GM21423 (cell line): ENCODE measurements around the gene C12orf42.

Experiments
- ATAC-seq: cut with Tn5 transposase; IDR thresholded peaks from one replicate; pipeline ENCODE4 v1.9.1; 2021; ENCODE audit warnings: mild to moderate bottlenecking, moderate library complexity; ENCODE audit not compliant: unreplicated experiment

C12orf42 gene

DNA sequence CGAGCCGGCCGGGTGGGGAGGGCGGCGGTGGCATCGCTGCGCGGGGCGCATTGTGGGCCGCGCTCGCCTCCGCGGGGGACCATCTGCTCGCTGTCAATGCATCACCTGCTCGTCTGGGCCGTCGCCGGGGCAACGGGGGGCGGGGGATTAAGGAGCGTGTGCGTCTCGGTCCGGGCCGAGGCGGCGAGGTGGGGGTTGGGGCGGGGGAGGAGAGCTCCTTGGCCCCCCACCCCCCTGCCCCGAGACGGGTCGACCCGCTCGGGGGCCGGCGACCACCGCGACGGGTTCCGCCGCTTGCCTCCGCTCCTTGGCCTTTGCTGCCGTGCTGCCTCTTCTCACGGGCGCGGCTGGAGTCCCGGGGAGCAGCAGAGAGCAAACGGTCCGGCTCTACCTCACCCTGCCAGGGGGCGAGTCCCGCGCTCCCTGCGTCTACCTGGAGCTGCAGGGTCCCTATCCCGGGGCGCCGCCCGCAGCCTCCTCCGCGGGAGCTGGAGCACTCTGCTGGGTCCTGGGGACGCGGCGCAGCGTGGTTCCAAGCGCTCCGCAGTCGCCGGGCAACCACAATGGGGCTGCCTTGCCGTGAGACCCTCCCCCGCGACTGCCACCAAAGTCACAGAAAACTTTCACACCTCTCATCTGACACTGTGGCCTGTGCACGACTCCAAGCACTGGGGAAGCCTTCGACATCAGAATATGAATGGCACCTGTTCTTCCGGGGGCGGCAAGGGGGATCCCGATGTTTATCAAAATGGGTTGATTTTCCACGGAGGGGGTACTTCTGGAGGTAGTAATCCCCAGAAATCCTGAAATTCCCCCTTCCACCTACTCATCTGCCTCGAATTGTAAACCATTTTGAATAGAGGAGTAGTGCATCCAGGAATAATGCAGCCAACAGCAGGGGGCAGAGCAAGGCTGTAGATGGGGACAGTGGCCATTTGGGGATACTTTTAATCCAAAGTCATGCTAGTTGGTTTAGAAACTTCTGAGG is at the start of gene C12orf42:
Gene C12orf42 (minus strand): TSS at position 500 of the 988 bp plus-strand sequence. CDS start 17,542 bp downstream, outside the sequence.
- ATAC-seq = peak; percentile 76

DNA sequence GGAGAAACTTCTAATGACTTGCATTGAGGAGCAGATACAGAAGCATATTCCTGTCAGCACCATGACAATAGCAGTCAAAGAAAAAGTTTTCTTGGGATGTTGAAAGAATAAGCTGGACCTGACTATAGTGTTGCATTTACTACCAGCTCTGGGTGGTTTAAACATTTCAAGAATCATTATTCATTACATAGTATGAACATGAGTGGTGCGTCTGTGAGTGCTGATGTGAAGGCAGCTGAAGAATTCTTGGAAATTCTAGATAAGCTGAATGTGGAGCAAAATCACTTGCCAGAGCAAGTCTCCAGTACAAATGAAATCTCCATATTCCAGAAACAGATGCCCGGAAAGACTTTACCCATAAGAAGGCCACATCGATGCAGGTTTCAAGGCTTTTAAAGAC is 46.3 kb upstream of the C12orf42 start:
- no peak for ATAC-seq

DNA sequence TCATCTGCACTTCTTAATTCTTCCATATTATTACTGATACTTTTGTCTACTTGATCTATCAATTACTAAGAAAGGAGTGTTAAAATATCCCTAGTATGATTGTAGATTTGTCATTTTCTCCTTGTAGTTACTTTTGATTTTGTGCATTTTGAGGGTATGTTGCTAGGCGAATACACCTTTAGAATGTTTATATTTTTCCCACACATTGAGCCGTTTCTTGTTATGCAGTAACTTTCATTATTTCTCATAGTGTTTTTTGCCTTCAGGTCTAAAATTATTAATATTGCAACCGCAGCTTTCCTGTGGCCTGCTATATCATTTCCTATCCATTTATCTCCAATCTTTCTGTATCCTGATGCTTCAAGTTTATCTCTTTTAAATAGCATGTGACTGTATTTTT is 44.6 kb upstream of the C12orf42 start:
- no peak for ATAC-seq

- ATAC-seq = no peak
Measured at GRCh38 chr12:103538397-103538796, 42.6 kb upstream of the C12orf42 start.

DNA sequence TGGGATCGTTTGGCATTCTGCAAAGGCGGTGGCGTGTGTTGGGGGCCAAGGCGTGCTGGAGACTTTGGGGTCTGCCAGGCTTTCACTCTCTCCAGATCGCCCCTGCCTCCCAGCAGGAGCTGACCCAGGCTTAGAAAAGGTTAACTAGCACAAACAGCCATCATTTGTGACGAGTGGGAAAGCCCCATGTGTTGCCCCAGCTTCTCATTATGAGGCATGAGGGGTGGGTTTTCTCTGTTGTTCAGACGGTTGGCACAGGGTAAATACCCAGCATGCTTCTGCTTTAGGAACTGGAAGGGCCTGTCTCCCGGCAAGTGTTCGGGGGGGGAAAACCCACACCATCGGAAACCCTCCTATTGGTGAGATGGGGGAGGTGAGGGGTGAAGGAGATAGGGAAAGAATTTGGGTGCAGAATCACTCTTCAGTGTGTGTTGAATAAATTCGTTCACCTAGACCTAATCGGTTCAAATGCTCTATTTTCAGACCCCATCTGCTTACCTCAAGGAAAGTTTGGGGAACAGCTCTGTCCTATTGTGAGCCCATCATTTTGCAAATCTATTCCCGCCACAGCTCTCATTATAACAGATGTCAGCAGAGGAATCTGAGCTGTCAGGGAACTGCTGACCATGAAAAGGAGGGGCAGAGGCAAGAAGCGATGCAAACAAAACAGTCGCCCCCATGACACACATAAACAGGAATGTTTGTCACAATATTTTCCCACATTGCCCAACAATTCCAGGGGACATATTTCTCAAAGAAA is 34.7 kb upstream of the C12orf42 start:
- no peak for ATAC-seq

GRCh38 chr12:103529306-103529705 is 33.5 kb upstream of the C12orf42 start:
- no peak for ATAC-seq

GRCh38 chr12:103524238-103524875 is 28.6 kb upstream of the C12orf42 start:
- no peak for ATAC-seq

DNA sequence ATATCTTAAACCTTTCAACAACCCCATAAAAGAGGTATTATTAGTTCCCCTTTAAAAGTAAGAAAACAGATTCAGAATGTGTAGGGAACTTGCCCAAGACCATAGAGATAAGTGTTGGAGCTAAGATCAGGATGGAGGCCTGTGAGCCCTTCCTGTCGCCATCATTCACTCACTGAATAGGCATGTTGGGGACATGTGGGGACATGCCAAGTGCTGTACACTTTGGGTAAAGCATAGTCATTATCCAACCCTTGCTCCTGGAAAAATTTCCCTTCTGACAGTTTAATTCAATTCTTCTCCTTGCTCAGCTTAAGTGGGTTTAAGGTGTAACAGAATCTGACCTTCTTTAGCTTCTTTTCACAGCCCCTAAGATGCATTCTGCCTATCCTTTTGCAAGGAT is 28.0 kb upstream of the C12orf42 start:
- no peak for ATAC-seq

- no peak for ATAC-seq
Measured at GRCh38 chr12:103520686-103521215, 25.0 kb upstream of the C12orf42 start.

- ATAC-seq = no peak
Measured at GRCh38 chr12:103519632-103520031, 23.9 kb upstream of the C12orf42 start.

DNA sequence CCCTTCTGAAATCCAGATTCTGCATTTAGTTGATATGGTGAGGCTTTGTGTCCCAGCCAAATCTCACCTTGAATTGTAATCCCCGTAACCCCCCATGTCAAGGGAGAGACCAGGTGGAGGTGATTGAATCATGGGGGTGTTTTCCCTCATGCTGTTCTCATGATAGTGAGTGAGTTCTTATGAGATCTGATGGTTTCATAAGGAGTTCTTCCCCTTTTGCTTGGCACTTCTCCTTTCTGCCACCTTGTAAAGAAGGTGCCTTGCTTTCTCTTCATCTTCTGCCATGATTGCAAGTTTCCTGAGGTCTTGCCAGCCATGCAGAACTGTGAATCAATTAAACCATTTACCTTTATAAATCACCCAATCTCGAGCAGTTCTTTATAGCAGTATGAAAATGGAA is 23.1 kb upstream of the C12orf42 start:
- no peak for ATAC-seq

DNA sequence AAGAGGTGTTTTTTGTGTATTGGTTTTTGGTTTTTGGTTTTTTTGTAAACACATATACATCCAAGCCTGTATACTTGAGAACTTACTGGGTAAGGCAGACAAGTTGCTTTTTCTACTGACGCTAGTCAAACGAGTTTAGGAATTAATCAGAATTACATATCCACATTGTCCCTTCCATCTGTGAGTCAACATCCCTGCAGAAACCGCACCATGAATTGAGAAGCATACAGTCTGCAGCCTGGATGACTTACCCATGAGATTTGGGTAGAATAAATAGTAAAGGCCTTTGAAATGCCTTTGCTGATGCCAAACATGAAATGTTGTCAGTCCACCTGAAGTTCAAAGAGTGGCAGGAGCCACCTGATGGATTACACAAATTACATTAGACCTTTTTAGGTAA is 21.4 kb upstream of the C12orf42 start:
- ATAC-seq = no peak

- ATAC-seq = no peak
Measured at GRCh38 chr12:103515341-103515740, 19.6 kb upstream of the C12orf42 start.

DNA sequence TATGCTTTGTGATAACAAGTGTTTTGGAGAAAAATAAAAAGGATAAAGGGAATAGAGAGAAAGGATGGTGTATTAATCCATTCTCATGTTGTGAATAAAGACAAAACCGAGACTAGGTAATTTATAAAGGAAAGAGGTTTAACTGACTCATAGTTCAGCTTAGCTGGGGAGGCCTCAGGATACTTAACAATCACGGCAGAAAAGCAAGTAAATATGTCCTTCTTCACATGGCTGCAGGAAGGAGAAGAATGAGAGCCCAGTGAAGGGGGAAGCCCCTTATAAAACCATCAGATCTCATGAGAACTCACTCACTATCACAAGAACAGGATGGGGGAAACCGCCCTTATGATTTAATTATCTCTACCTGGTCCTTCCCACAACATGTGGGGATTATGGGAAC is 18.1 kb upstream of the C12orf42 start:
- no peak for ATAC-seq

DNA sequence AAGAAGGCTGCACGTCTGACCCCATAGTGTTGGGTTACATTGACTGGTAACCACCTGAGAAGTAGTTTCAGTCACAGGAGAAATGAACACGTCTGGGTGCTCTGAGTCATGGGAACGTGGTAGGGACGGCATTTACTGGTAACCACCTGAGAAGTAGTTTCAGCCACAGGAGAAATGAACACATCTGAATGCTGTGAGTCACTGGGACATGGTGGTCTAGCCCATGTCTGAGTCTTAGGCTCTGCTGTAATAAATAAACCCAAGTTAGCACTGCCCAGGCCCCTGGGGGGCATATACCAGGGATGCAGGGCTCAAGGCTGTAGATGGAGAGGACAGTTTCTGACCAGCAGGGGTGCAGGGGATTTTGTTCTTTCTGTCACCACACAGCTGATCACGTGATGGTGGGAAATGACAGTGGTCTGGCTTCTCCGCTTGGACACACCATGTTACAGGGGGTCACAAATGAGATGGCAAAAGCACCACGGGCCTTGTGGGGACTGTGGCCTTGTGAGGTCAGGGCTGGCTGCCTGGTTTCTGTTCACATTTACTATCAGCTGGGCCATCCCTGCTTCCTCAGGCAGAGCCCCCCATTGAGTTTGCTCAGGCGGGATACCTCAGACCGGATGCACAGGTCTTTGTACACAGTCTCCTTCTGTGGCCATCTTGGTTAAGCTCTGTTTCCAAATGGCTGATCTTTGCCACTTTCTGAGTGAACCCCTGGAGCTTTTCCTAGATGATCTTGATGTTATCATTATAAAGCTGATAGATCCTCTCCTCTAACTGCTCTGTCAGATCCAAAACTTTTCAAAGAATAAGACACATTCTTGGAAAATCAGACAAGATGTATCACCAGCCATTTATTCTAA is 9.8 kb upstream of the C12orf42 start:
- peak; percentile 92 for ATAC-seq

DNA sequence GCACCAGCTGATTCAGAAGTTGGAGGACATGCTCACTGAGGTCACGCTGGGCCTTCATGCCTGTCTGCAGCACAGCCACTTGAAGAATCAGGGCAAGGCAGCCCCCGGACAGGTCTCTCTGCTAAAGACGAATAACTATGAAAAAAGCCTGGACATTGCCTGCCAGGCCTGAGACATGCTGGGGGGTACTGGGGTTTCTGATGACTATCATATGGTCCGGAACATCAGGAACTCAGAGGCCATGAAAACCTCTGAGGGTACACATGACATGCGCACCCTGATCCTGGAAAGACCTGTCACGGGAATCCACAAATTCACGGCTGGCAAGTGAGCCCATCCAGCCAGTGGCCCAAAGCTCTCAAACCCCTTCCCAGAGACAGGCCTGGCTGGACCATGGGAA is 8.8 kb upstream of the C12orf42 start:
- ATAC-seq = no peak

DNA sequence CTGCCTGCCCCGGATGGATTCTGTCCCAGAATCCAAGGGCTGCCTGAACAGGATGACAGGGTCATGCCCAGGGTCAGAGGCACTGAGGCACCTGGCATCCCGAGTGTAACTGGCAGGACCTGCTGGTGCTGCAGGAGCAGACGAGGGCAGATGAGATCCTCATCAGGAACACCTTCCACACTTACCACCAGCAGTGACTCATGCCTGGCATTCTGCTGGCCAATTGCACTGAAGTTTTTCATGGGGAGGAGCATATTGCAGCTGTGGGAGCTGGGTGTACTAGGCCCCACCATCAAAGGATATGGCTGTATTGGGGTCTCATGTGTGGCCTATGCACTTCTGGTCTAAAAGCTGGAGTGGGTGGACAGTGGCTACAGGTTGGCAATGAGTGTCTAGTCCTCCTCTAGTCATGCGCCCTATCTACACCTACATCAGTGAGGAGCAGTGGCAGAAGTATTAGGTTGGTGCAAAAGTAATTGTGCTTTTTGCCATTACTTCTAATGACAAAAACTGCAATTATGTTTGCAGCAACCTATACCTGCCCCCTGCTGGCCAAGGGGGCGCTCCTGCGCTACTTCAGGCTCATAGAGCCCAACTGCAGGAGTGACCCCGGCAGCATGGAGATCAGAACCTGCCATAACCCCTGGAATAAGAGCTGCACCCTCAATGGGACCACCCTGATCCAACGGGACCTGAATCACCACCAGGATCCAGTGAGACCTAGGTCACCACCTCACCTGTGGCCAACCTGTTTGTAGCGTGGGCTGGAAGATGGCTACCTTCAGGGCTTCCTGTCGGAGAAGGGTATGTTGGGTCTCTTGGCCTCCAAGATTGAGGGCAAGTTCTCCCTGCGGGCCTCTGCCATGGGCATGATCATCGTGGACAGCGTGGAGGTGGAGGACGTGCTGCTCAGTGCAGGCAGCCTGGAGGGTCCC is 8.0 kb upstream of the C12orf42 start:
- no peak for ATAC-seq

- no peak for ATAC-seq
Measured at GRCh38 chr12:103501447-103501846, 5.7 kb upstream of the C12orf42 start.

DNA sequence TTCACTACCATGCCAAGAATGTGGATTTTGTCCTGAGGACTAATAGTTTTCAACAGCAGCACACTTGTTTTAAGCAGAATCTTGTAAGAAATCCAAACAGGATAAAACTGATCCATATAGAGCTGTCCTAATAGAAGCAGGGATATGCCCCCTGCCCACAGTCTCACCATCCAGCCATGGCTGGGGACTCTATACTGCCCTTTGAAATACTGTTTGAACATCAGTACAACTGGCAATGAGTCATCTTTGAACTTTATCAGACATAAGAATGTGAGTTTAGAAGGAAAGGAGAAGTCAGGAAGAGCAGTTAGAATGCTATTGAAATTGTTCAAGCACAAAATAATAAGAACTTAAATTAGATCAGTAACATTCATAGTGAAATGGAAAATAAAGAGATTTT is 3.8 kb upstream of the C12orf42 start:
- ATAC-seq = no peak
